SIG-M5 treated with dmso at 0.1 percent for 504 hours (cell line): Measurements from ENCODE around the gene AR.
A peak's percentile ranks its signal among the peaks of the same experiment; 100 is the strongest.
"Not testable (repeated sequence)": the region's sequence is repeated elsewhere in the genome, so short reads cannot be mapped to it uniquely, and the experiment has no call there.

Experiments
- DNase-seq: peaks from one replicate; lab custom pipeline; 2025; ENCODE audit not compliant: unreplicated experiment; lab: John Stamatoyannopoulos, UW

The AR gene

DNA sequence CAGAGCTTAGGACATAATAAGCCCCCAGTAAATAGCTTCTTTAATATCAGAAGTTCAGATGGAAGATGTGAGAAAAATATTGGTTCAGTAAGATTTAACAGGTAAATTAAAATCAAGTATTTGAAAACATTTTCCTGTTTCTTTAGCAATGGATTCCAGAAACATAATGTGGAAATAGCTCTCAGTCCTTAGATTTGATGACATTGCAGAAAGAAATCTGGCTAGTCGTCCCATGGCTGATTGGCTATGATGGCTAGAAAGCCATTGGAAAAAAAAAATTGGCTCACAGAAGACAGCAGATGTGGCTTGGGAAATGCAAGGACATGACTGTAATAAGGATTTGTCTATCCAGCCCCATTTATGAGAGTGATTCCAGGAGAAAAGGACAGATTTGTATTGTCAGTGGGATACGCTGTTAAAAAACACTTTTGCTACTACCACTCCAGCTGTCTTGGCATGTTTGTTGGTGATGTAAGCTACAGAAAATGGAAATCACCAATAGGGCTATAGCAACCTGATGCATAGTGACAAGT, 78.3 kb downstream of the AR start:
- DNase-seq: no peak

DNA sequence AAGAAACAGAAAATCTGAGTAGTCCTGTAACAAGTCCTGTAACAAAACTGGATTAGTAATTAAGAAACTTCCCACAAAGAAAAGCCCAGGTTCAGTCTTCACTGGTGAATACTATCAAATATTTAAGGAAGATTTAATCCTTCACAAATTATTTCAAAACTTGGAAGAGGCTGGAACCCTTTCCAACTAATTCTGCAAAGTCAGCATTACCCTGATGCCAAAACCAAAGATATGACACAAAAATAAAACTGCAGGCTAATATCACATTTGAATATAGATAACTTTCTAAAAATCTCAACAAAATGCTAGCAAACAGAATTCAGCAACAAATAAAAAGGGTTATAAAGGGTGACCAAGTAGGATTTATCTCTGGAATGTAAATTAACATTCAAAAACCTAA, 80.5 kb downstream of the AR start:
- DNase-seq: no peak

DNA sequence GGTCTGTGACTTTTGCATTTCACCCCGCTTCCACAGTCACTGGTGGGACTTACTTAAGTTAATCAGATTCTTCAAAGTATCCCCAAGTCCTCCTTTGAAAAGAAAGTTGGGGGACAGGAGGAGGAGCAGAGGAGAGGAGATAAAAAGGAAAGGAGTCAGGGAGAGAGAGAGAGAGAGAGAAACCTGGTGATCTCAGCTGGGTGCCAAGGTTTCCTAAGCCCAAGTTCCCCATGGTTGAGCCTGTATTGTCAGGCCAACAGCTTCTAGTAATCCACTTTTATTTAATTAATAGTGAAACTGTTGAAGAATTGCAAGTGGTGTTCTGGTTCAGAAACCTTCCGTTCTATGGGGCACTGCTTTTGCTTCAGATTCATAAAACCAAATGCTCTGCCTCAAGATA, 91.6 kb downstream of the AR start:
- no peak for DNase-seq

DNA sequence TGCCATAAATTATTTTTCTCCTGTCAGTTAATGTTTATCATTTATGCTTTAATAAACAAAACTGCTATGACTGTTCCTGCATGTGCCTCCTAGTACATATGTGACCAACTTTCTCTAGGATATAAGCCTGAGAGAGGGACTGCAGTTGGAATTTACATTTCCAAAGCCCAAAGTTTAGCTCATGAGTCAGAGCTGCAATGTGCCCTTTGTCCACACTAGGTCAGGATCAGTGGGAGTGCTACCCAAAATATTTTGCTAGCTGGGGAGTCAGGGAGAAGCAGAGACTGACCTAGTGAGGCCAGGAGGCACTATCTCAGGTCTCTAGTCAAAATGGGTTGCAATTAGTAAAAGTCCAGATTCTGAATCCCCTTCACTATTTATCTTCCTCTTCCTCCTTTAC, 92.7 kb downstream of the AR start:
- DNase-seq: no peak

DNA sequence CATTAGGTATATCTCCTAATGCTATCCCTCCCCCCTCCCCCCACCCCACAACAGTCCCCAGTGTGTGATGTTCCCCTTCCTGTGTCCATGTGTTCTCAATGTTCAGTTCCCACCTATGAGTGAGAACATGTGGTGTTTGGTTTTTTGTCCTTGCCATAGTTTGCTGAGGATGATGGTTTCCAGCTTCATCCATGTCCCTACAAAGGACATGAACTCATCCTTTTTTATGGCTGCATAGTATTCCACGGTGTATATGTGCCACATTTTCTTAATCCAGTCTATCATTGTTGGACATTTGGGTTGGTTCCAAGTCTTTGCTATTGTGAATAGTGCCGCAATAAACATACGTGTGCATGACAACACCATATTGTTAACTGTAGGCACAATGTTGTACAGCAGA, 93.5 kb downstream of the AR start:
- not testable (repeated sequence) for DNase-seq

DNA sequence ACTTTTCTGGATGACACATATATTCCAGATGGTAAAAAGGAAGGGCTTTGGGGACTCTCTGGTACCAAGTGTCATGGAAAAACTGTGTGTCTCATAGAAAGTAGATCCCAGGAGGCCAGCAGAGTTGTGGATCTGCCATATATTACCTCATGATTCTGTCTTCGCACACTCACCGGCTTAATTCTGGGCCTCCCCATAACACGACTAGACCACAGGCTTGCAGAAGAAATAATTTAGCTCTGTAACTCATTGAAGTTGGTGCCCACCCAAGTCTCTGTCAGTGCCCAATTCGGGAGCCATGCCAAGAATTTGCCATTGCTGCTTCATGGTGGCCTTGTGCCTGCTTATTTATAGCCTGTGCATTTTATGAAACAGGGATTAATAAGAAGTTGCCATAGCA, 104.5 kb downstream of the AR start:
- no peak for DNase-seq

DNA sequence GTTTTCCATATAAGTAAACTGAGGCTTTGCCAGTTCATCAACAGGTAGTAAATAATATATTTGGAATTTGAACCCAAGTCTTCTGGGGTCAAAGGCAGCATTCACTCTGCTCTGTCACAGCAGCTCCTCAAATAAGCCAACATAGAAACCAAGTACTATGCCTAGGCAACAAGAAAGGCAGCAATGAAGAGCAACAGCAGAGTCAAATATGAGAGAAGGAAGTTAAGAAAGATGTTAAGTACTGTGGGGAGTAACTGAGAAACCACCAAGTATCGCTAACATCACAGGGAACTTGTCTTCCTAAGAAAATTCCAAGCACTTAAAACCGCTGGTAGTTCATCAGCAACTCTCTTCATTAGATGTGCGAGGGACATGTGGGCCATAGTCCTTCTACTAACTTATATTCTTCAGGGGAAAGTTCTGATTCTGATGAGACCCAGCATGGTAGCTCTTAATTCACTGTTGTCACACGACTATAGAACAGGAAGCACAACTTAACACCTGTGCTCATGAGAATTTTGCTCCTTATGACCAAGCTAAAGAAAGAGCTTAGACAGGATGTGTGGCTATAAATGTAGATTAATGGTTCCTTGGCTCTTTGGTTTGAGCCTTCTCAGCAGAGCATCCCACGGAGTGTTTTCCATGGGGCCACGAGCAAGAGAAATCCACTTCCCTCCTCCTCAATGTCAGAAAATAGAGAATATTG, 107.8 kb downstream of the AR start:
- DNase-seq: no peak

DNA sequence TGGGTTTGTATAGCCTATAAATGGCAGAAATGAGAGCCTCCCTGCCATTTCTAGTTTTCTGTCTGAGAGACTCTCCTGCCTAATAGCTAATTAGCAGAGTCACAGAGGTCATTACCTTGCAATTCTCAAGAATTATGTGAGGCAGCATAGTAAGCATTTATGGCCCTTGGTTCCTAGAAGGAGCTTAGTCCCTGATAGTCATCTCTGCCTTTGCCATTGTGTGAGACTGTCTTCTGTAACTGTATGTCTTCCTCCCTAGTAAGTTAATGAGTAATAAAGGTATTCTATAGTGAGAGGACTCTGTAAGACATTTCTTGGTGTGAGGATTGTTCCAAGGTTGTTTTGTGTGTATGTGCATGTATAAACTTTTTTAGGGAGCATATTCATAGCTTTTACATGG, 108.7 kb downstream of the AR start:
- DNase-seq: no peak

DNA sequence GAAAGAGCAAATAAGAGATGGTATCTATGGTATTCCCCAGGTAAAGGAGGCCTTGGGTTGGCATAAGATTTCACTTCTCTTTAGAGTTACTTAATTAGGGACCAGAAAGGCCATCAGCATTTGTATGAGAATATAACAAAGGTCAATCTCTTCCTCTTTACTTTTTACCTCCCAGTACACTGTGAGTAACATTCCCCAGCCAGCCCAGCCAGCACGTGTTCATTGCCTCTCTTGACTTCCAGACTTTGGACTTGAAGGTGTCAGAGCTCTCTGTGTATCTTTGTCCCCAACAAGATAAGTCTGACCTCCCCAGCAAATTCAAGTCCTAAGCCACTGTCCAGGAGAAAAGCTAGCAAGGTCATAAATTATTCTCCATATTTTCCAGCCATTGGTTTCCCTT, 110.5 kb downstream of the AR start:
- DNase-seq: no peak

DNA sequence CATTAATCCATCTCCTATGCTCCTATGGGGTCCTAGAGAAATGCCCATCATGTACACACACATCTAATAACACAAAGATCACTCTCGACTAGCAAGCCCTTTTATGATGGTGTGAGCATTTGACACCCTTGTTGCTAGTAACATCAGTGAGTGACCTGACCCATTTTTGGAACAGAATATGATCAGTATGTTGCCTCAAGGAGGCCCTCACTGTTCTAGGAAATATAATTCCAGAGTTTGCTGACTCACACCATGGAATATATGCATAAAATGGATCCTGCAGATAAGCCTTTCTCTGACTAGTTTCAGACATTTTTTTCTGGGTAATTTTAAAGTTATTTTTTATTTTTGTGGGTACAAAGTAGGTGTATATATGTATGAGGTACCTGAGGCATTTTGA, 121.8 kb downstream of the AR start:
- DNase-seq: no peak

DNA sequence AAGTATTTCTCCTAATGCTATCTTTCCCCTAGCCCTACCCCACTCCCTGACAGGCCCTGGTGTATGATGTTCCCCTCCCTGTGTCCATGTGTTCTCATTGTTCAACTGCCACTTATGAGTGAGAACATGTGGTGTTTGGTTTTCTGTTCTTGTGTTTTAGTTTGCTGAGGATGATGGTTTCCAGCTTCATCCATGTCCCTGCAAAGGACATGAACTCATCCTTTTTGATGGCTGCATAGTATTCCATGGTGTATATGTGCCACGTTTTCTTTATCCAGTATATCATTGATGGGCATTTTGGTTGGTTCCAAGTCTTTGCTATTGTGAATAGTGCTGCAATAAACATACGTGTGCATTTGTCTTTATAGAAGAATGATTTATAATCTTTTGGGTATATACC, 126.9 kb downstream of the AR start:
- DNase-seq: not testable (repeated sequence)

DNA sequence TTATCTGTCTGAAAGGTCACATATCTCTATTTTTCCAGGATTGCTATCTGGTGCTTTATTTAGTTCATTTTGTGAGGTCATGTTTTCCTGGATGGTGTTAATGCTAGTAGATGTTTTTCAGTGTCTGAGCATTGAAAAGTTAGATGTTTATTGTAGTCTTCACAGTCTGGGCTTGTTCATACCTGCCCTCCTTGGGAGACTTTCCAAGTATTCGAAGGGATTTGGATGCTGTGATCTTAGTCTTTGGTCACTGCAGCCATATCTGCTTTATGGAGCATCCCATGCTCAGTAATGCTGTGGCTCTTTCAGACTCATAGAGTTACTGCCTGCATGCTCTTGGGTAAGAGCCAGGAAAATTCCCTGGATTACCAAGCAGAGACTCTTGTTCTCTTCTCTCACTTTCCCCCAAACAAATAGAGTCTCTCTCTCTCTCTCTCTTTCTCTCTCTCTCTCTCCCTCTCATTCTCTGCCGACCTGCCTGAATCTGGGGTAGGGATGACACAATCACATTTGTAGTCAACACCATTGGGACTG, 130.0 kb downstream of the AR start:
- DNase-seq: no peak

DNA sequence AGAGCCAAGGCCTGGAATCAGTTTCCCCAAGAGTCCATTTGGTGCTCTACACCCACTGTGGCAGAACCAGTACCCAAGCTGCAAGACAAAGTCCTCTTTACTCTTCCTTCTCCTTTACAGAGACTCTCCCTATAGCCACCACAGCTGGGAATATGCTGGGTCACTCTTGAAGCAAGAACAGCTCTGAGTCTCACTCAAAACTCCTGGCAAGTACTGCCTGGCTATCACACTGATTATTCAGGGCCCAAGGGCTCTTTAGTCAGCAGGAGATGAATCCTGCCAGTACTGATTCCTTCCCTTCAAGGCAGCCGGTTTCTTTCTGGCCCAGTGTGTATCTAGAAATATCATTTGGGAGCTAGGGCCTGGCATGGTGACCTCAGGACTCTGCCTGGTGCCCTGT, 130.9 kb downstream of the AR start:
- no peak for DNase-seq

DNA sequence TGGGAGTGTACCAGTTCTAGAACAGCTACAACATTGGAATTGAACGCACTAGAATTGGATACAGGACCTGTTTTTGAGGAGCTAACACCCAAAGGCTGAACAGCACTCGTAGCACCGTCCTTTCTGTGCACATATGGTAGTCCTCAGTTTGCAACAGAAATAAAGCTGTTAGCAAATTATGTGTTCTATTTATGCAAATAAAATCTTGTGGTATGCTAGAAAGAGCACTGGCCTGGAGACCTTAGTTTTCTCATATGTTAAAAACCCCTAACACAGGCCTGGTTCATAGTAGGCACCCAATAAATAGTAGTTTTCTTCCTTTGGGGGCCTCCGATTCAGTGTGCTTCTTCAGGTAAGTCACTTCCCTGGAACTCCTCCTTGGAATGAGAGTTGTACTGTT, 140.3 kb downstream of the AR start:
- no peak for DNase-seq

DNA sequence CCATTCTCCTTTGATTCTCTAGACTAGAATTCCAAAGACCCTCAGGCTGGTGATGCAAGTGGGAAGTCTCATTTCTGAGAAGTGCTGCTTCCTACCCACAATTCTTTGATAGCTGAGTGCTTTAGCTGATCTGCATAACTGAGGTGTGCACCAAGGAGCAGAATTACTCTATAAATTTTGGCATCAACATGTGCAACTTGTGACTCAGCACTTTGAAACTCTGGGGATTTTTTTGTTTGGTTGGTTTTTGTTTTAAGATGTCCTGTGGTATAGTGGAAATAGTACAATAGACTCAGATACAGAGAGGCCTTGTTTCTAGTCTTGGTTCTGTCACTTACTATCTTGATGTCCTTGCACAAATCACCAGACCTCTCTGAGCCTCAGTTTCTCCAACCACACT, 148.4 kb downstream of the AR start:
- no peak for DNase-seq

DNA sequence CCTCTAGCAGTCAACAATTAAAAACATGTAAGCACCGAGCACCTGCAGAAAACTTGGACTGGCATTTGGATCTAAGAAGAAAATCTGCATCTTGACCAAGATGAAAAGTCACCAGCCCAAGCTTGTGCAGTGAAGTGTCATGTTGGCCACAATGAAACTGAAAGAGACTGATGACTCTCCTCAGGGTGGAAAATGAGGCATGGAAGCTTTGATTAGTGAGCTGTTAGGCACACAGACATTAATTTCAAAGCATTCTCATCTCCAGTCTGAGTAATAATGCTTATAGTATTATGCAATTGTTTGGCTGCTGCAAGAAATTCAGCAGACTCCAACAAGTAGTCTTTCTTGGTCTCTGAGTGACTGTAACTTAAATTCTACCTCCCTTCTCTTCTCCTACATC, 150.1 kb downstream of the AR start:
- no peak for DNase-seq

DNA sequence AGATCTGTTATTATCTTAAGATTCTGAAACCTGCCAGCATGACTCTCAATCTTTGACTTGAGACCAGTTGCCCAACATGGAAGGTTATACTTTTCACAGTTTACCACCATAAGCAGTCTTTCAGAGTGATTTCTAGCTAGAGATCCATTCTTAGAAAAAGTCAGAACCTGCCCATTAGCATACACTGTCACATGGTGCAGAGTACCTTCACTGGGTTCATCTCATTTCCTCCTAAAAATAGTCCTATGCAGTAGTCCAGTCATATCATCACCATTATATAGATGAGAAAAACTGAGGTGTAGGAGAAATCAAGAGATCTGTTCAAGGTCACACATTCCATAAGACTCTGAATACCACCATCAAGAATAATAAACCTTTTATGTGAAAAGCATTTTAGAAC, 153.6 kb downstream of the AR start:
- DNase-seq: no peak

DNA sequence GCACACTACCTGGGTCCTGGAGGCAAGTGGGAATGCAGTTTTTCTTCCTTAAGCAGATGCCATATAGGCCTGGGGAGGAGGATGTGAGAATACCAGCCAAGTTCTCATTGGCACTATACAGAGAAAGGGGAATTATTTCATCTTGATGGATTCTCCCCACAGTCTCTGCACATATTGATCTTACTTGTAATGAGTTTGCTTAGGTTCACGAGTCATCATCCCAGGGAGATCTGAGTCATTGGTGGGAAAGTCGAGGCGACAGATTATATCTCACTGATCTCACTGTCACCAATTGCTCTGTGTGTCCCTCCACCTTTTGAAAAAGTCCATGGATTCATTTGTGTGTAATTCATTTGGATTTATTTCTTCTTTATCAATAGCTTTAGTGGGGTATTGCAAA, 156.8 kb downstream of the AR start:
- no peak for DNase-seq

DNA sequence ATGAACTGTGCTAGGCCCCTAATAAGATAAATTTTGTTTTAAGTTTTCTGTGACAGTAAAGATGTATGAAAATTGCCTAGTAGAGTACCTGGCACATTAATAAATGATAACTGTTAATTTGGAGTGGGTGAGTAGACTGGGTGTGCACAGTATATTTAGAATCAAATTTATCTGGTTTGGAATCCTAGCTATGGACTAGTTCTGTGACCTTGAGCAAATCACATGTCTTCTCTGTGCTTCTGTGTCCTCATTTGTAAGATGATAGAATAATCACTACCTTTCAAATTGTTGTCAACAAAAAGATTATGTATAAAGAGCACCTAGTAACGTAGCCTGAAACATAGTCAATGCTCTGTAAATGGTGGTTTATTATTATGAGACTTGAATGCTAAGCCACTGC, 170.2 kb downstream of the AR start:
- no peak for DNase-seq

DNA sequence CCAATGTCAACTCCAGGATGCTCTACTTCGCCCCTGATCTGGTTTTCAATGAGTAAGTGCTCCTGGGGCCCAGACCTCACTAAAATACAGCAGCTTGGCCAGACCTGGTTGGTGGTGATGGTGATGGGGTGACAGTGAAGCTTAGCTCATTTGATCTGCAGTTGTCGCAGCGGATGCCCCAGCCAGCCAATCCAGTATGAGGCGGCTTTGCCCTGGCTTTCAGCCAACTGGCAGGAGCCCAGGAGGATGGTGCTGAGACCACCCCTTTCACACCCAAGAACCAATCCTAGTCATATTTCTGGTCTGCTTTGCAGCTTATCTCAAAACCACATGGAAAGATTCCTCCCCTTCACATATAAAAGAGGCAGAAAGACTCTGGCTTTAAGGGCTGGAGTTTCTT, 173.8 kb downstream of the AR start:
- DNase-seq: no peak

DNA sequence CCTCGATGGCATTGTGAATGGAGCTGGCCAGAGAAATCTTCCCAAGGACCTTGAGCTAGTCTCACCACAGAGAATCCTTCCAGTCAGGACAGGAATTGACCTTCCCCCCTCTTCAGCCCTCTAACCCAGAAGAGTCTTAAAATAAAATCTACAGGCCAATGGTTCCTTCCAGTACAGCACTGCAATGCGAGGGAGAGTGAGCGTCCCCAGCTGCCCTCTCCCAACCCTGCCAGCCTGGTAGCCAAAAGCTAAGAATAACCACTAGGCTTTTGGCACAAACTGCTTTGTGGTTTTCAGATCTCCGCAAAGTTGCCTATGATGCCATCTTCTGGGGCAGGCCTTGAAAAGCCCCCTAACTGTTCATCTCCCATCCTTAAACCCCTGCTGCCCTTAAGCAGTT, 175.1 kb downstream of the AR start:
- no peak for DNase-seq

DNA sequence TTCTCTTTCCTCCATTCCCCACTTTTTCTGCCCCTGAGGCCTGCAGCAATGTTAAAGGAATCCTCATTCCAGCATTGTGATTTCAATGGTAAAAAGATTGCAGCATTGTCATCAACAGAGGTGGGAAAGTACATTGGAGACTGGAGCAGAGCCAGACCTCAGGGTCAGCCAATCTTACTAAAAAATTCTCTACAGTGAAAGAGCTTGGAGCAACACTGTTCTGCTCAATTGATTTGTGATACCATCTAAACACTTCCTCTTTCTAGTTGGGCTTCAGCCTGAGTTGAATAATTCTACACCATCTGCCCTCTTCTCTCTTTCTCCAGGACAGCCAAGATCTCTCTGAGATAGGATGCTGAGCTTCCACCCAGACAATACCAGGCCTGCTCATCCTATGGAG, 176.5 kb downstream of the AR start:
- DNase-seq: peak; percentile 18

DNA sequence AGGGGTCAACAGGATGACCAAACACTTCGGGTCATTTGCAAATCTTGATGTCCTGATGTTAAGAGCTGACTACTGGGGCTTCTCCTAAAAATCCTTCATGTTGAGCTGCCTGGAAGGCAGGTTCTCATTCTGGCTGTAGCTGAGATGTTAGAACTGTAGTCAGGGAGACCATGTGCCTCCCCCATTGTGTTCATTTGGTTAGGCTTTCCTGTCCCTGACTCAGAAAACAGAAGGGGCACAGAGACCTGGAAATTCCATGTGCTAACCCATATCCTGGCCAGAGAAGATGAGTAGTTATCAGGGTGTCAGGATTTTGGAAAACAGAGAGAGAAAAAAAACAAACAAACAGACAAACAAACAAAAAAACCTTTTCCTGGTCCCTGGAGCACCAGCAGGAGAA, 177.5 kb downstream of the AR start:
- DNase-seq: no peak
